Ammon's horn (tissue), 1 donor: Measurements from ENCODE around the gene KRT14.
"Not testable (repeated sequence)": the region's sequence is repeated elsewhere in the genome, so short reads cannot be mapped to it uniquely, and the experiment has no call there.

Experiments
- DNase-seq: peaks from one replicate; pipeline ENCODE4 v3.0.0-alpha.2; 2016; ENCODE audit warnings: low spot score

KRT14 gene

GRCh38 chr17:41586863-41587495, at the start of gene KRT14:
Gene KRT14, minus strand, starts transcription at chr17:41586895. Its CDS starts 61 bp downstream, at chr17:41586834.
- DNase-seq, result no peak

GRCh38 chr17:41635121-41636097, 48.7 kb upstream of the KRT14 start:
- DNase-seq, result no peak

GRCh38 chr17:41634639-41635038, 47.9 kb upstream of the KRT14 start:
- DNase-seq, result no peak

- no peak for DNase-seq
Observed at GRCh38 chr17:41633556-41634199, 47.0 kb upstream of the KRT14 start.

- DNase-seq, result no peak
Observed at GRCh38 chr17:41632482-41633105, 45.9 kb upstream of the KRT14 start.

GRCh38 chr17:41631898-41632285, 45.2 kb upstream of the KRT14 start:
- no peak for DNase-seq

- no peak for DNase-seq
Observed at GRCh38 chr17:41631025-41631897, 44.6 kb upstream of the KRT14 start.

GRCh38 chr17:41629826-41630670, 43.4 kb upstream of the KRT14 start:
- no peak for DNase-seq

- DNase-seq, result no peak
Observed at GRCh38 chr17:41629316-41629715, 42.6 kb upstream of the KRT14 start.

GRCh38 chr17:41628621-41629255, 42.0 kb upstream of the KRT14 start:
- not testable (repeated sequence) for DNase-seq

GRCh38 chr17:41628073-41628370, 41.3 kb upstream of the KRT14 start:
- DNase-seq, result not testable (repeated sequence)

GRCh38 chr17:41627316-41628072, 40.8 kb upstream of the KRT14 start:
- no peak for DNase-seq

GRCh38 chr17:41626914-41627295, 40.2 kb upstream of the KRT14 start:
- DNase-seq, result not testable (repeated sequence)

- DNase-seq, result not testable (repeated sequence)
Observed at GRCh38 chr17:41626028-41626913, 39.6 kb upstream of the KRT14 start.

- no peak for DNase-seq
Observed at GRCh38 chr17:41625602-41626001, 38.9 kb upstream of the KRT14 start.

- DNase-seq, result no peak
Observed at GRCh38 chr17:41624208-41625101, 37.8 kb upstream of the KRT14 start, which contains the start of gene KRT17. Gene KRT17, minus strand, starts transcription at chr17:41624575. Its CDS starts 66 bp downstream, at chr17:41624509.
